Fibroblast of pulmonary artery (primary cell): ENCODE data around the gene MRPL17.
A peak's percentile ranks its signal among the peaks of the same experiment; 100 is the strongest.

ENCODE experiments used
- DNase-seq: peaks from one replicate; pipeline ENCODE4 v3.0.0-alpha.2; 2010; ENCODE audit warnings: low read depth
- H3K4me3 ChIP-seq: replicated peaks from 2 replicates; pipeline ENCODE4 v1.5.1; 2011; ENCODE audit warnings: low read depth, mild to moderate bottlenecking, control low read depth, low read length, moderate library complexity
- CTCF ChIP-seq: IDR thresholded peaks from 2 replicates; pipeline ENCODE4 v1.5.1; 2011; ENCODE audit warnings: mild to moderate bottlenecking, control low read depth, low read length, inconsistent platforms; ENCODE audit errors: missing control alignments

The MRPL17 gene

GRCh38 chr11:6681949-6682348 lies 1.2 kb downstream of the MRPL17 start:
- no peak for TF ChIP-seq CTCF
- peak overlapping the region; percentile 96 for H3K4me3 ChIP-seq
- peak; percentile 38 for DNase-seq

- no peak for TF ChIP-seq CTCF
- peak overlapping the region; percentile 96 for H3K4me3 ChIP-seq
- no peak for DNase-seq
These were observed 1.6 kb downstream of the MRPL17 start for GRCh38 chr11:6681505-6681904.

GRCh38 chr11:6677018-6677417 lies 6.1 kb downstream of the MRPL17 start:
- TF ChIP-seq CTCF: no peak
- no peak overlapping the region for H3K4me3 ChIP-seq
- DNase-seq: no peak

GRCh38 chr11:6674862-6675261 lies 8.3 kb downstream of the MRPL17 start:
- H3K4me3 ChIP-seq: no peak overlapping the region
- no peak for DNase-seq
- no peak for TF ChIP-seq CTCF

- no peak for TF ChIP-seq CTCF
- DNase-seq: no peak
- no peak overlapping the region for H3K4me3 ChIP-seq
These were observed 8.9 kb downstream of the MRPL17 start for GRCh38 chr11:6674219-6674597.

- TF ChIP-seq CTCF: no peak
- H3K4me3 ChIP-seq: no peak overlapping the region
- no peak for DNase-seq
These were observed 9.5 kb downstream of the MRPL17 start for GRCh38 chr11:6673523-6674218.

GRCh38 chr11:6671991-6672390 lies 11.1 kb downstream of the MRPL17 start:
- TF ChIP-seq CTCF: no peak
- DNase-seq: no peak
- no peak overlapping the region for H3K4me3 ChIP-seq
